K562 (cell line): ENCODE measurements around the gene EDEM2. TPM values are rescaled to one million over a fixed set of nuclear protein-coding genes. Genes with fewer than 3 reads are reported as not detected.

Experiments
- ATAC-seq: fragments of 200-7000 bp; cut with Tn5 transposase; 3 replicates; pipeline ENCODE4 v1.9.1; 2020; ENCODE audit warnings: moderate library complexity
- BruUV-seq: library from RNA; stranded (reverse); fragments of 400-500 nt; replicated peaks from 2 replicates; lab custom pipeline; 2021; lab: Mats Ljungman, UMichigan
- CTCF ChIA-PET: fragments of 300-600 bp; formaldehyde crosslinking; extraction: SDS; loops from one replicate; lab custom pipeline; 2021; ENCODE audit warnings: low intra/inter-chr PET ratio; lab: Yijun Ruan, JAX
- POLR2A ChIA-PET: fragments of 300-600, 350-650 bp; sonication (Branson Sonifier 250); formaldehyde crosslinking; extraction: SDS; loops from one replicate; lab custom pipeline; 2021; ENCODE audit warnings: antibody characterized with exemption, inconsistent platforms; lab: Yijun Ruan, JAX
- DNase-seq, 4 experiments: peaks; one replicate each; pipeline versions ENCODE4 v3.0.0 to v3.0.0-alpha.2; 2011 to 2018; ENCODE audit warnings: low spot score in 3 of 4, mixed read lengths in 3 of 4; ENCODE audit errors: extremely low read depth in 1 of 4
- FAIRE-seq: peaks from 2 replicates; lab custom pipeline; 2011; peaks lifted over from hg19 to GRCh38; lab: Jason Lieb, UNC
- H2AFZ ChIP-seq: 2 replicates; pipeline ENCODE4 v1.6.0; 2011; ENCODE audit warnings: low read depth, low read length, control low read depth, inconsistent platforms
- H3K27ac ChIP-seq: fragments of 200-600 bp; 3 replicates; pipeline ENCODE4 v1.8.0; 2011; ENCODE audit warnings: low read depth, mild to moderate bottlenecking, control low read depth, inconsistent platforms, low read length, moderate library complexity, mixed read lengths; ENCODE audit errors: extremely low read depth
- H3K27me3 ChIP-seq, 2 experiments: fragments of 300-600 bp in 1 of 2; 2 replicates in 1 of 2; 3 replicates in 1 of 2; pipeline versions ENCODE4 v1.6.0 to v1.8.0; 2011; ENCODE audit warnings: inconsistent platforms in 2 of 2, low read length in 2 of 2, mild to moderate bottlenecking in 1 of 2, mixed read lengths in 1 of 2, moderate library complexity in 1 of 2; ENCODE audit not compliant: control insufficient read depth in 2 of 2, insufficient read depth in 2 of 2
- H3K36me3 ChIP-seq: fragments of 300-600 bp; 3 replicates; pipeline ENCODE4 v1.8.0; 2011; ENCODE audit warnings: mild to moderate bottlenecking, low read length, inconsistent platforms; ENCODE audit not compliant: control insufficient read depth, insufficient read depth
- H3K4me1 ChIP-seq, 2 experiments: fragments of 200-600 bp in 1 of 2; replicated peaks in 1 of 2; 2 replicates in 1 of 2; 3 replicates in 1 of 2; pipeline versions ENCODE4 v1.5.1 to v1.8.0; 2011; ENCODE audit warnings: inconsistent platforms in 2 of 2, low read length in 2 of 2, mild to moderate bottlenecking in 1 of 2, mixed read lengths in 1 of 2, moderate library complexity in 1 of 2; ENCODE audit not compliant: control insufficient read depth in 2 of 2, insufficient read depth in 2 of 2
- H3K4me2 ChIP-seq: 2 replicates; pipeline ENCODE4 v1.6.1; 2011; ENCODE audit warnings: low read length, control low read depth, inconsistent platforms, mixed read lengths; ENCODE audit not compliant: insufficient read depth
- H3K4me3 ChIP-seq: fragments of 200-600 bp; sonication (generic), shearing (Covaris generic); 2 replicates; pipeline ENCODE4 v1.5.1; 2016; ENCODE audit warnings: control low read depth, inconsistent platforms
- H3K79me2 ChIP-seq: fragments of 200-600 bp; 3 replicates; pipeline ENCODE4 v1.8.0; 2011; ENCODE audit warnings: low read length, inconsistent platforms; ENCODE audit not compliant: control insufficient read depth, insufficient read depth
- H3K9ac ChIP-seq, 2 experiments: 2 replicates each; pipeline versions ENCODE4 v1.6.0 to v1.6.1; 2011; ENCODE audit warnings: low read depth in 2 of 2, low read length in 2 of 2, control low read depth in 1 of 2, inconsistent platforms in 1 of 2, mild to moderate bottlenecking in 1 of 2, mixed read lengths in 1 of 2; ENCODE audit not compliant: insufficient read depth in 1 of 2
- H3K9me1 ChIP-seq: one replicate; pipeline ENCODE4 v1.6.0; 2011; ENCODE audit warnings: inconsistent platforms, mild to moderate bottlenecking, low read length, moderate library complexity; ENCODE audit not compliant: control insufficient read depth, insufficient read depth
- H3K9me3 ChIP-seq: replicated peaks from 2 replicates; pipeline ENCODE4 v1.5.1; 2011; ENCODE audit warnings: low read depth, low read length, inconsistent platforms; ENCODE audit not compliant: control insufficient read depth, insufficient read depth
- H4K20me1 ChIP-seq: replicated peaks from 2 replicates; pipeline ENCODE4 v1.6.1; 2011; ENCODE audit warnings: low read length, inconsistent platforms, mixed read lengths; ENCODE audit not compliant: control insufficient read depth, insufficient read depth
- BRF2 ChIP-seq: IDR thresholded peaks from 3 replicates; pipeline ENCODE4 v1.6.1; 2011; ENCODE audit warnings: borderline replicate concordance, mild to moderate bottlenecking; ENCODE audit not compliant: insufficient read length, insufficient read depth
- CEBPG ChIP-seq, 3 experiments: fragments of 200-800 bp in 1 of 3; sonication (Bioruptor generic) in 1 of 3; sonication (generic) in 1 of 3; formaldehyde crosslinking in 1 of 3; IDR thresholded peaks in 2 of 3; conservative IDR thresholded peaks in 1 of 3; 2 replicates each; pipeline versions ENCODE4 v1.6.1 to v1.8.0; 2016 to 2022; ENCODE audit warnings: missing compliant biosample characterization in 2 of 3, missing genetic modification characterization in 2 of 3, mild to moderate bottlenecking in 1 of 3, missing genetic modification reagents in 1 of 3
- EP400 ChIP-seq: fragments of 450-650 bp; IDR thresholded peaks from 2 replicates; pipeline ENCODE4 v1.6.1; 2017; ENCODE audit warnings: antibody characterized with exemption, mild to moderate bottlenecking, moderate library complexity
- ID3 ChIP-seq, 2 experiments: fragments of 250-450 bp in 1 of 2; fragments of 450-650 bp in 1 of 2; sonication (Bioruptor Pico) in 1 of 2; IDR thresholded peaks; 2 replicates each; pipeline versions ENCODE4 v1.6.1 to v1.8.0; 2016 to 2021; ENCODE audit warnings: mild to moderate bottlenecking in 2 of 2, moderate library complexity in 2 of 2, missing compliant biosample characterization in 1 of 2, missing genetic modification characterization in 1 of 2
- MAFG ChIP-seq: fragments of 450-650 bp; conservative IDR thresholded peaks from 2 replicates; pipeline ENCODE4 v1.6.1; 2016; ENCODE audit warnings: missing genetic modification characterization, missing compliant biosample characterization
- NFIC ChIP-seq: fragments of 450-650 bp; IDR thresholded peaks from 2 replicates; pipeline ENCODE4 v1.6.1; 2017; ENCODE audit warnings: mild to moderate bottlenecking, inconsistent platforms
- PML ChIP-seq: IDR thresholded peaks from 2 replicates; pipeline ENCODE4 v1.6.1; 2012; ENCODE audit warnings: low read length, inconsistent platforms
- POLR2H ChIP-seq: IDR thresholded peaks from 2 replicates; pipeline ENCODE4 v1.6.1; 2016; ENCODE audit warnings: missing genetic modification characterization, low read depth, mild to moderate bottlenecking, control low read depth, missing compliant biosample characterization, moderate library complexity
- PTRF ChIP-seq: fragments of 450-650 bp; IDR thresholded peaks from 2 replicates; pipeline ENCODE4 v1.6.1; 2016; ENCODE audit warnings: mild to moderate bottlenecking, missing genetic modification characterization, missing compliant biosample characterization
- TOE1 ChIP-seq, 2 experiments: fragments of 450-650 bp in 1 of 2; sonication (generic) in 1 of 2; formaldehyde crosslinking in 1 of 2; IDR thresholded peaks; 2 replicates each; pipeline versions ENCODE4 v1.7.1 to v1.8.0; 2016 to 2022; ENCODE audit warnings: borderline replicate concordance in 2 of 2, mild to moderate bottlenecking in 2 of 2, antibody characterized with exemption in 1 of 2, inconsistent platforms in 1 of 2, low read depth in 1 of 2, missing genetic modification reagents in 1 of 2, moderate library complexity in 1 of 2
- ZC3H11A ChIP-seq: IDR thresholded peaks from 2 replicates; pipeline ENCODE4 v1.6.1; 2012; ENCODE audit warnings: low read depth, low read length, improper control_type of control experiment
- ZFP1 ChIP-seq: fragments of 450-650 bp; formaldehyde crosslinking; IDR thresholded peaks from 2 replicates; pipeline ENCODE4 v1.4.0; 2020; ENCODE audit warnings: mild to moderate bottlenecking, mixed read lengths
- ZKSCAN1 ChIP-seq: fragments of 150-350 bp; IDR thresholded peaks from 2 replicates; pipeline ENCODE4 v1.6.1; 2016; ENCODE audit warnings: low read depth, low read length
- ZNF324 ChIP-seq: fragments of 250-450 bp; sonication (Bioruptor Pico); IDR thresholded peaks from 2 replicates; pipeline ENCODE4 v1.4.0; 2020; ENCODE audit warnings: mild to moderate bottlenecking
- WGBS: fragments of 100-300 bp; shearing (Covaris generic); methylation state at CpG from one replicate; pipeline ENCODE4 v1.1.6; 2016; ENCODE audit warnings: low coverage, mixed read lengths; ENCODE audit not compliant: insufficient coverage; ENCODE audit errors: missing lambda C conversion rate; 5-methylcytosine and 5-hydroxymethylcytosine counted together
- in situ Hi-C: fragments of 300-500 bp; cut with MboI; formaldehyde crosslinking; loops from 4 replicates; pipeline ENCODE4 v1.15.0; 2018; ENCODE audit warnings: inconsistent platforms, mixed read lengths
- intact Hi-C: fragments of 100-400 bp; cut with micrococcal nuclease; formaldehyde crosslinking; loops from 2 replicates; pipeline ENCODE4 v1.14.2; 2022
- polyA plus RNA-seq, 8 experiments: library from polyadenylated mRNA; depleted of rRNA in 4 of 8; stranded (reverse) in 5 of 8; unstranded in 3 of 8; fragments of >200 nt; fragmentation: Nextera tagmentation in 2 of 8; fragmentation: Illumina TruSeq in 1 of 8; extraction: Ambion mirVana in 2 of 8; extraction: Trizol in 1 of 8; gene quantifications; 2 replicates each; pipeline versions ENCODE4 v1.2.1 to v1.2.3, GENCODE V29; 2011 to 2014; ENCODE audit warnings: inconsistent platforms in 1 of 8, missing spikeins in 1 of 8
- total RNA-seq, 7 experiments: library from RNA; depleted of rRNA in 6 of 7; stranded (reverse); fragments of >200 nt in 6 of 7; fragmentation: Illumina TruSeq in 2 of 7; extraction: Trizol in 2 of 7; gene quantifications; 2 replicates each; pipeline versions ENCODE4 v1.2.1 to v1.2.3, GENCODE V29; 2011 to 2021; ENCODE audit warnings: low replicate concordance in 1 of 7
- TF ChIP-seq, protein P1 (sequence below): fragments of 250-450 bp; sonication (Bioruptor Pico); IDR thresholded peaks from 2 replicates; pipeline ENCODE4 v1.5.0; 2021
- TF ChIP-seq, protein P2 (sequence below): fragments of 450-650 bp; formaldehyde crosslinking; IDR thresholded peaks from 2 replicates; pipeline ENCODE4 v1.4.0; 2022; ENCODE audit warnings: missing genetic modification characterization

The EDEM2 gene
- total and polyA plus RNA-seq, 9 of the 15 experiments (the other 6 are each of a cell fraction or from before 2014, with no cell fraction given), result 6.9 to 11.0 (median 9.7) TPM

DNA sequence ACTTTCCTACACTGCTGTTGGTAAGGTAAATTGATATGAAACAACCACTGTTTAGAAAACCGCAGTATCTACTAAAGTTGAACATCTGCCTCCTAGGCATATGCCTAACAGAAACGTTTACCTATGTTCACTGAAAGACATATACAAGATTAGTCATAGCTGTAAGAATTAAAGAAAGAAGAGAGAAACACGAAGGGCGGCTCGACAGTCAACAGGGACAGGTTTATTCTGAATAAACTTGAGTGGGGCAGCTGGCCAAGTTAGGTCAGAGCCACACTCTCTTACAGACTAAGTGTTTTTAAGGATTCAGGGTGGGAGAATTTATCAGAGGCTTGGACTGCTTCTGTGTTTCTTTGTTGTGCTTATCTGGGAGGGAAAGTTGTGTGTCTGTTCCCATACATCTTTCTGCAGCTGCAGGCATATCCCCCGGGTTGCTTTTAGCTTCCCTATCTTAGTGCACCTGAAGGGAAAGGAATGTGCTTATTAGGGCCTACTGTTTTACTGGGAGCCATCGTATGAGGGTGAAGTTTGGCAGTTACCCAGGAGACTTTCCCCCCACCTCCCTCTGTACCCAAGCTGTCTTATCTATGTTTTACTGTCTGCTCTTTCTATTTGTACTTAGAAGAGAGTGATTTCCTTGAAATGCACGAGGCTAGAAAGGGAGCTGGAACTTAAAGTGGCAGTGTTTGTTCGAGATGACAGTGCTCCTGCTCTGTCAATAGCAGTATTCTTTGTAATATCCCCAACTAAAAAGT is 45.2 kb upstream of the EDEM2 start:
- peak in 2 of 4 experiments; percentile 66 to 91 for DNase-seq
- H3K9me3 ChIP-seq, result peaks cover 9% of the 10 kb centered on the region
- peak overlapping the region; percentile 56 for H3K4me2 ChIP-seq
- BruUV-seq, result no TSS peak
- in situ Hi-C loops, result loop anchor here (5.0 kb wide), 1 partner anchor 45 kb away; the partner anchor contains the start of gene EDEM2
- no peaks in the 10 kb centered on the region for H3K27me3 ChIP-seq
- peak overlapping the region; percentile 22 for H2AFZ ChIP-seq
- peaks cover 22 to 29% of the 10 kb centered on the region in 2 experiments for H3K4me1 ChIP-seq
- no peaks in the 10 kb centered on the region for H3K9me1 ChIP-seq
- no peaks in the 10 kb centered on the region for H4K20me1 ChIP-seq
- no peak overlapping the region for H3K4me3 ChIP-seq
- no peaks in the 10 kb centered on the region for H3K79me2 ChIP-seq
- intact Hi-C loops, result loop anchor here (1.0 kb wide), 1 partner anchor 45 kb away; the partner anchor contains the start of gene EDEM2
- H3K27ac ChIP-seq, result peak overlapping the region; percentile 75
- CTCF ChIA-PET, result no interaction called here
- POLR2A ChIA-PET, result interaction anchor here (0.6 to 1.3 kb wide), 3 partner anchors 10 to 47 kb away, joined by 3 to 4 read pairs (median 3); no protein-coding TSS in a partner anchor
- 2% methylated on average over 8 of the region's 9 CpGs for WGBS
- FAIRE-seq, result peak; percentile 91
- H3K9ac ChIP-seq, result 0 out of 4 replicates have a peak overlapping the region, but pooled peaks of 1 of the 2 experiments have one; percentile 10
- H3K36me3 ChIP-seq, result no peaks in the 10 kb centered on the region
- peak; percentile 80 for ATAC-seq
- TF ChIP-seq PML (peak; percentile 73), NFIC (peak; percentile 92), BRF2 (no peak), TOE1 (IDR thresholded peaks at IDR 0.05; ENCODE audit: borderline replicate concordance) (peak; percentile 65), TOE1 (CRISPR knock-in tag; IDR thresholded peaks at IDR 0.05; ENCODE audit: borderline replicate concordance, low read depth) (no peak), ZNF324 (CRISPR knock-in tag) (no peak), MAFG (tag) (no peak), POLR2H (tag) (no peak), EP400 (peak; percentile 46; the same call in 1 of the 2 replicates), ID3 (CRISPR knock-in tag; IDR thresholded peaks at IDR 0.05) (no peak), ID3 (tag; IDR thresholded peaks at IDR 0.05) (no peak), CEBPG (CRISPR knock-in tag; IDR thresholded peaks at IDR 0.05) (no peak), CEBPG (tag; conservative IDR thresholded peaks at IDR 0.05 in 1 of 2, IDR thresholded peaks at IDR 0.05 in 1 of 2) (no peak), ZC3H11A (no peak), PTRF (tag) (no peak), ZFP1 (CRISPR knock-in tag) (no peak), ZKSCAN1 (no peak)
- TF ChIP-seq, protein P1, sequence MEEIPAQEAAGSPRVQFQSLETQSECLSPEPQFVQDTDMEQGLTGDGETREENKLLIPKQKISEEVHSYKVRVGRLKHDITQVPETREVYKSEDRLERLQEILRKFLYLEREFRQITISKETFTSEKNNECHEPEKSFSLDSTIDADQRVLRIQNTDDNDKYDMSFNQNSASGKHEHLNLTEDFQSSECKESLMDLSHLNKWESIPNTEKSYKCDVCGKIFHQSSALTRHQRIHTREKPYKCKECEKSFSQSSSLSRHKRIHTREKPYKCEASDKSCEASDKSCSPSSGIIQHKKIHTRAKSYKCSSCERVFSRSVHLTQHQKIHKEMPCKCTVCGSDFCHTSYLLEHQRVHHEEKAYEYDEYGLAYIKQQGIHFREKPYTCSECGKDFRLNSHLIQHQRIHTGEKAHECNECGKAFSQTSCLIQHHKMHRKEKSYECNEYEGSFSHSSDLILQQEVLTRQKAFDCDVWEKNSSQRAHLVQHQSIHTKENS (CRISPR knock-in tag), result no peak
- TF ChIP-seq, protein P2, sequence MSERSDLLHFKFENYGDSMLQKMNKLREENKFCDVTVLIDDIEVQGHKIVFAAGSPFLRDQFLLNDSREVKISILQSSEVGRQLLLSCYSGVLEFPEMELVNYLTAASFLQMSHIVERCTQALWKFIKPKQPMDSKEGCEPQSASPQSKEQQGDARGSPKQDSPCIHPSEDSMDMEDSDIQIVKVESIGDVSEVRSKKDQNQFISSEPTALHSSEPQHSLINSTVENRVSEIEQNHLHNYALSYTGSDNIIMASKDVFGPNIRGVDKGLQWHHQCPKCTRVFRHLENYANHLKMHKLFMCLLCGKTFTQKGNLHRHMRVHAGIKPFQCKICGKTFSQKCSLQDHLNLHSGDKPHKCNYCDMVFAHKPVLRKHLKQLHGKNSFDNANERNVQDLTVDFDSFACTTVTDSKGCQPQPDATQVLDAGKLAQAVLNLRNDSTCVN (CRISPR knock-in tag), result no peak
